Calu3 (cell line): ENCODE results near the gene TFF3. TPM values are rescaled to one million over a fixed set of nuclear protein-coding genes. Genes with fewer than 3 reads are reported as not detected.

ENCODE experiments used
- BruUV-seq: library from RNA; stranded (reverse); fragments of 400-500 nt; replicated peaks from 2 replicates; lab custom pipeline; 2021; lab: Mats Ljungman, UMichigan
- CTCF ChIA-PET: fragments of 300-600 bp; sonication (Branson Sonifier 250); formaldehyde crosslinking; loops from one replicate; lab custom pipeline; 2022; ENCODE audit warnings: antibody characterized with exemption; lab: Charles Lee
- DNase-seq: peaks from one replicate; pipeline ENCODE4 v3.0.0; 2022
- H3K27ac Mint-ChIP-seq: one replicate; pipeline ENCODE4 v1.8.0; 2022; ENCODE audit warnings: mixed read lengths; ENCODE audit not compliant: unreplicated experiment
- H3K27me3 Mint-ChIP-seq: one replicate; pipeline ENCODE4 v1.8.0; 2022; ENCODE audit warnings: mixed read lengths; ENCODE audit not compliant: unreplicated experiment
- H3K36me3 Mint-ChIP-seq: one replicate; pipeline ENCODE4 v1.8.0; 2022; ENCODE audit warnings: mild to moderate bottlenecking, moderate library complexity, mixed read lengths; ENCODE audit not compliant: insufficient read depth, unreplicated experiment
- H3K4me1 Mint-ChIP-seq: one replicate; pipeline ENCODE4 v1.8.0; 2022; ENCODE audit warnings: mild to moderate bottlenecking, low read depth, mixed read lengths; ENCODE audit not compliant: unreplicated experiment
- H3K4me3 Mint-ChIP-seq: one replicate; pipeline ENCODE4 v1.8.0; 2022; ENCODE audit warnings: mild to moderate bottlenecking, low read depth, moderate library complexity, mixed read lengths; ENCODE audit not compliant: unreplicated experiment
- H3K9me3 Mint-ChIP-seq: one replicate; pipeline ENCODE4 v1.8.0; 2022; ENCODE audit warnings: low read depth, mixed read lengths; ENCODE audit not compliant: unreplicated experiment
- intact Hi-C: fragments of 100-400 bp; cut with micrococcal nuclease; formaldehyde crosslinking; loops from one replicate; pipeline ENCODE4 v1.10.0; 2022; ENCODE audit not compliant: unreplicated experiment
- total RNA-seq: library from RNA; stranded (reverse); gene quantifications from 2 replicates; pipeline ENCODE4 v1.2.3, GENCODE V29; 2022
- TF ChIP-seq, protein P1 (sequence below): fragments of 200-600 bp; IDR thresholded peaks from one replicate; pipeline ENCODE4 v1.8.0; 2022; ENCODE audit warnings: antibody characterized with exemption; ENCODE audit not compliant: unreplicated experiment

TFF3 gene
- total RNA-seq, 1 experiment from 2014 or later = not detected

DNA sequence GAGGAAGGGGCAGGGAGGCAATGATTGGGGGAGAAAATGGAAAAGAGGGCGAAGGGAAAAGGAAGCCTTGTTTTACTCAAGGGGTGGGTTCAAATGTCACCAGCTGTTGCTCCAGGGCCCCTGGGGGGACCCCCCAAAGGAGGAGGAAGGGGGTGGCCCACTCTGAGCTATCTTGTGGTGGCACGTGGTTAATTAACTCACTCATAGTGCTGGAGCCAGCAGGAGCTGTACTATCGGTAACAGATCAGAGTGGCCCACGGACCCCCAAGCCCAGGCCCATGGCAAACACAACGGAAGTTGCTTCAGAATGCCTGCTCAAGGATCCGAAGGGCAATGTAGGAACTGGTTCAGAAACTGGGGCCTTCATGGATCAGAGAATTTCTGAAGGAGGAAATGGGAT lies 28.3 kb upstream of the TFF3 start:
- DNase-seq = no peak
- CTCF ChIA-PET = no interaction called here
- no peaks in the 10 kb centered on the region for H3K9me3 Mint-ChIP-seq

GRCh38 chr21:42343101-42343500 lies 27.9 kb upstream of the TFF3 start:
- CTCF ChIA-PET = no interaction called here
- no peak overlapping the region for H3K27ac Mint-ChIP-seq
- no peaks in the 10 kb centered on the region for H3K27me3 Mint-ChIP-seq
- no peak overlapping the region for H3K4me3 Mint-ChIP-seq
- TF ChIP-seq, protein P1, sequence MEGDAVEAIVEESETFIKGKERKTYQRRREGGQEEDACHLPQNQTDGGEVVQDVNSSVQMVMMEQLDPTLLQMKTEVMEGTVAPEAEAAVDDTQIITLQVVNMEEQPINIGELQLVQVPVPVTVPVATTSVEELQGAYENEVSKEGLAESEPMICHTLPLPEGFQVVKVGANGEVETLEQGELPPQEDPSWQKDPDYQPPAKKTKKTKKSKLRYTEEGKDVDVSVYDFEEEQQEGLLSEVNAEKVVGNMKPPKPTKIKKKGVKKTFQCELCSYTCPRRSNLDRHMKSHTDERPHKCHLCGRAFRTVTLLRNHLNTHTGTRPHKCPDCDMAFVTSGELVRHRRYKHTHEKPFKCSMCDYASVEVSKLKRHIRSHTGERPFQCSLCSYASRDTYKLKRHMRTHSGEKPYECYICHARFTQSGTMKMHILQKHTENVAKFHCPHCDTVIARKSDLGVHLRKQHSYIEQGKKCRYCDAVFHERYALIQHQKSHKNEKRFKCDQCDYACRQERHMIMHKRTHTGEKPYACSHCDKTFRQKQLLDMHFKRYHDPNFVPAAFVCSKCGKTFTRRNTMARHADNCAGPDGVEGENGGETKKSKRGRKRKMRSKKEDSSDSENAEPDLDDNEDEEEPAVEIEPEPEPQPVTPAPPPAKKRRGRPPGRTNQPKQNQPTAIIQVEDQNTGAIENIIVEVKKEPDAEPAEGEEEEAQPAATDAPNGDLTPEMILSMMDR = no peak
- H3K36me3 Mint-ChIP-seq = no peaks in the 10 kb centered on the region
- no TSS peak for BruUV-seq
- no peaks in the 10 kb centered on the region for H3K9me3 Mint-ChIP-seq
- H3K4me1 Mint-ChIP-seq = no peaks in the 10 kb centered on the region
- no peak for DNase-seq
- intact Hi-C loops = no loop called here

More for the DNA sequence above, 28.3 kb upstream of the TFF3 start:
- Mint-ChIP-seq H3K4me3 (no peak overlapping the region), H3K27ac (no peak overlapping the region), H3K4me1 (no peaks in the 10 kb centered on the region), H3K27me3 (no peaks in the 10 kb centered on the region), H3K36me3 (no peaks in the 10 kb centered on the region)
- no TSS peak for BruUV-seq
- TF ChIP-seq, protein P1 = no peak
- intact Hi-C loops = no loop called here

DNA sequence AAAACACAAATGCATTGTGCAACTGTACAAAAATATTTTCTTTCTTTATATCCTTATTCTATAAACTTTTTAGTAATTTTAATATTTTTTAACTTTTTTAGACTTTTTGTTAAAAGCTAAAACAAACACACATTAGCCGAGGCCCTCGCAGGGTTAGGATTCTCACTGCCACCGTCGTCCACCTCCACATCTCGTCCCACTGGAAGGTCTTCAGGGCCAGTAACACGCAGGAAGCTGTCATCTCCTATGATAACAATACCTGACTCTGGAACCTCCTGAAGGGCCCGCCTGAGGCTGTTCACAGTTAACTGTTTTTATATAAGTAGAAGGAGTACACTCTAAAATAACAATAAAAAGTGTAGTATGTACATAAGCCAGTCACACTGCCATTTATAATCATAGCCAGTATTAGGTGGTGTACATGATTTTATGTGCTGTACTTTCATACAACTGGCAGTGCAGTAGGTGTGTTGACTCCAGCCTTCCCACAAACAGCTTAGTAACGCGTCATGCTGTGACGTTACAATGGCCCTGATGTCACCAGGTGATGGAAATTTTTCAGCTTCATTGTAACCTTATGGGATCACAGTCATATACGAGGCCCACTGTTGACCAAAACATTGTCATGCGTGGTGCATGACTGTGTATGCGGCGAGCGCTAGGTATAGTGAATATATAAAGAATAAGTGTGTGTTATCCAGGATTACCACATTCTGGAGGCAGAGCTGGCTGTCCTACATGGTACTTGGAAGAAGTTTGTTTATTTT lies 26.8 kb upstream of the TFF3 start:
- H3K36me3 Mint-ChIP-seq = no peaks in the 10 kb centered on the region
- BruUV-seq = no TSS peak
- peaks cover 8% of the 10 kb centered on the region for H3K4me1 Mint-ChIP-seq
- no peak overlapping the region for H3K4me3 Mint-ChIP-seq
- TF ChIP-seq, protein P1 = no peak
- H3K9me3 Mint-ChIP-seq = no peaks in the 10 kb centered on the region
- DNase-seq = no peak
- H3K27me3 Mint-ChIP-seq = no peaks in the 10 kb centered on the region
- H3K27ac Mint-ChIP-seq = no peak overlapping the region
- CTCF ChIA-PET = no interaction called here
- intact Hi-C loops = no loop called here

- Mint-ChIP-seq H3K9me3 (no peaks in the 10 kb centered on the region), H3K27me3 (no peaks in the 10 kb centered on the region), H3K4me3 (no peak overlapping the region), H3K36me3 (no peaks in the 10 kb centered on the region), H3K4me1 (peaks cover 8% of the 10 kb centered on the region), H3K27ac (no peak overlapping the region)
- CTCF ChIA-PET = interaction anchor here (1.4 kb wide), 1 partner anchor 10 kb away, joined by 3 read pairs; no protein-coding TSS in a partner anchor
- TF ChIP-seq, protein P1 = no peak
- no peak for DNase-seq
- no TSS peak for BruUV-seq
- intact Hi-C loops = no loop called here
Observed at GRCh38 chr21:42340187-42341050, 25.2 kb upstream of the TFF3 start.
